ENCODE data around the gene DDC. TPM values are rescaled to one million over a fixed set of nuclear protein-coding genes. Genes with fewer than 3 reads are reported as not detected.

DDC gene
- total and polyA plus RNA-seq, 4 donors: 0.23 to 3.1 (median 1.6) TPM

GRCh38 chr7:50448823-50449222 lies 116.4 kb downstream of the DDC start:
- ATAC-seq (ENCODE audit: insufficient read depth, low FRiP score) (no peak), DNase-seq (no peak)
- H3K9me3 ChIP-seq (ENCODE audit: control insufficient read depth in 4 of 4, insufficient read depth in 3 of 4, low read length in 3 of 4): no peaks in the 10 kb centered on the region
- no peak overlapping the region for H3K27ac ChIP-seq (ENCODE audit: low read depth in 1 of 2, low read length in 1 of 2)
- H3K4me3 ChIP-seq: no peak overlapping the region
- no peaks in the 10 kb centered on the region for H3K27me3 ChIP-seq (ENCODE audit: control insufficient read depth in 3 of 3, insufficient read depth in 3 of 3, low read length in 2 of 3)
- H3K36me3 ChIP-seq (ENCODE audit: control insufficient read depth in 4 of 4, insufficient read depth in 4 of 4, low read length in 4 of 4): peaks cover 7 to 19% (median 17%) of the 10 kb centered on the region in 4 donors
- peaks cover 0 to 8% (median 4%) of the 10 kb centered on the region in 5 donors for H3K4me1 ChIP-seq (ENCODE audit: control insufficient read depth in 5 of 5, insufficient read depth in 5 of 5, low read length in 5 of 5)
- no peak overlapping the region for H3K9ac ChIP-seq (ENCODE audit: insufficient read depth in 1 of 2, low read length in 2 of 2)
- TF ChIP-seq CTCF (IDR thresholded peaks at IDR 0.05; ENCODE audit: control extremely low read depth, extremely low read depth): no peak

GRCh38 chr7:50446542-50446960 lies 118.7 kb downstream of the DDC start:
- Histone ChIP-seq H3K4me3 (no peak overlapping the region), H3K4me1 (ENCODE audit: control insufficient read depth in 5 of 5, insufficient read depth in 5 of 5, low read length in 5 of 5) (peaks cover 0 to 8% (median 4%) of the 10 kb centered on the region in 5 donors), H3K27me3 (ENCODE audit: control insufficient read depth in 3 of 3, insufficient read depth in 3 of 3, low read length in 2 of 3) (no peaks in the 10 kb centered on the region), H3K36me3 (ENCODE audit: control insufficient read depth in 4 of 4, insufficient read depth in 4 of 4, low read length in 4 of 4) (peaks cover 7 to 19% (median 17%) of the 10 kb centered on the region in 4 donors), H3K9me3 (ENCODE audit: control insufficient read depth in 4 of 4, insufficient read depth in 3 of 4, low read length in 3 of 4) (no peaks in the 10 kb centered on the region), H3K9ac (ENCODE audit: insufficient read depth in 1 of 2, low read length in 2 of 2) (no peak overlapping the region), H3K27ac (ENCODE audit: low read depth in 1 of 2, low read length in 1 of 2) (no peak overlapping the region)
- 64 to 87% methylated on average over 4 of the region's 4 CpGs for WGBS, 2 donors
- ATAC-seq (ENCODE audit: insufficient read depth, low FRiP score): peak; percentile 35
- TF ChIP-seq CTCF (IDR thresholded peaks at IDR 0.05; ENCODE audit: control extremely low read depth, extremely low read depth): no peak
- no peak for DNase-seq

GRCh38 chr7:50436133-50436806 lies 128.9 kb downstream of the DDC start:
- no peaks in the 10 kb centered on the region for H3K27me3 ChIP-seq (ENCODE audit: control insufficient read depth in 3 of 3, insufficient read depth in 3 of 3, low read length in 2 of 3)
- no peak for TF ChIP-seq CTCF (IDR thresholded peaks at IDR 0.05; ENCODE audit: control extremely low read depth, extremely low read depth)
- peaks cover 0 to 13% (median 6%) of the 10 kb centered on the region in 4 donors for H3K36me3 ChIP-seq (ENCODE audit: control insufficient read depth in 4 of 4, insufficient read depth in 4 of 4, low read length in 4 of 4)
- no peak overlapping the region for H3K4me3 ChIP-seq
- no peak overlapping the region for H3K27ac ChIP-seq (ENCODE audit: low read depth in 1 of 2, low read length in 1 of 2)
- 75 to 80% methylated on average over 3 of the region's 3 CpGs for WGBS, 2 donors
- ATAC-seq (ENCODE audit: insufficient read depth, low FRiP score) (no peak), DNase-seq (no peak)
- no peak overlapping the region for H3K9ac ChIP-seq (ENCODE audit: insufficient read depth in 1 of 2, low read length in 2 of 2)
- H3K4me1 ChIP-seq (ENCODE audit: control insufficient read depth in 5 of 5, insufficient read depth in 5 of 5, low read length in 5 of 5): peaks cover 0 to 8% (median 0%) of the 10 kb centered on the region in 5 donors
- no peaks in the 10 kb centered on the region for H3K9me3 ChIP-seq (ENCODE audit: control insufficient read depth in 4 of 4, insufficient read depth in 3 of 4, low read length in 3 of 4)
